RCC 7860 (cell line): ENCODE data around the gene UNC13C.
"Not testable (repeated sequence)": the region's sequence is repeated elsewhere in the genome, so short reads cannot be mapped to it uniquely, and the experiment has no call there.

Source experiments
- DNase-seq: peaks from one replicate; pipeline ENCODE4 v3.0.0-alpha.2; 2015; ENCODE audit warnings: low spot score
- FAIRE-seq: peaks from 2 replicates; lab custom pipeline; 2012; peaks lifted over from hg19 to GRCh38; lab: Jason Lieb, UNC

UNC13C gene

DNA sequence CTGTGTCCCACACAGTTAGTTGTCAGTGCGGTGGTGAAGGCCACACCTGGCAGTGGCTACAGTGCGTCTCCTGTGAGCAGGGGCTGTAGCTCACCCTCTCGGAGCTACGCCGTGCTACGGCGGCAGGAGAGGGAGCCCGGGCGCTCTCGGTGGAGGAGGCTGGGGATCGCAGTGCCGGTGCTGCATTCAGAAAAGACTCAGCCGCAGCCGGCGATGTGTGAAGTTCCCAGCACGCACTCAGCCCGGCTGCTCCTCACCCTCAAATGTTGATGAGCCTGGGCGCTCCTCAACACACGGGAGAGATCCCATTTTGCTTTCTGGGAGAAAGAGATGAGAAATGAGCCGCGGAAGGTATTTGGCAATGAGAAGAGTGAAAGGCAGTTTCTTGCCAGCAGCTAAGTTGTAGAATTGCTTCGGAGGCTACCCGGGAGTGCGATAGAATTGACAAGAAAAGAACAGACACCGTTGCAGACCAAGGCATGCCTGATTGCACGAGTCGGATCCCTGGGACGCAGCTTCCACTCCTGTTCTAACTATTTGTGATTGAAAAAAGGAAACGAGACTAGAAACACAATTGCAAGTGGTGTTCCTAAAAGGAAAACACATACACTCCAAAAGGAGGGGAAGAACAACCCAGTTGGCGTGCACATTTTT lies at the start of gene UNC13C:
Gene UNC13C, plus strand, starts transcription at position 189 of the 654 bp plus-strand sequence. CDS start 34,463 bp downstream, outside the sequence.
- peak; percentile 14 for DNase-seq

GRCh38 chr15:53936137-53936536 lies 42.1 kb upstream of the UNC13C start:
- FAIRE-seq (no peak), DNase-seq (no peak)

More for the DNA sequence above, at the start of gene UNC13C:
- no peak for FAIRE-seq

- not testable (repeated sequence) for DNase-seq, FAIRE-seq
Observed at GRCh38 chr15:53937632-53938031, 40.6 kb upstream of the UNC13C start.

- FAIRE-seq (no peak), DNase-seq (no peak)
Observed at GRCh38 chr15:53950572-53950971, 27.7 kb upstream of the UNC13C start.

DNA sequence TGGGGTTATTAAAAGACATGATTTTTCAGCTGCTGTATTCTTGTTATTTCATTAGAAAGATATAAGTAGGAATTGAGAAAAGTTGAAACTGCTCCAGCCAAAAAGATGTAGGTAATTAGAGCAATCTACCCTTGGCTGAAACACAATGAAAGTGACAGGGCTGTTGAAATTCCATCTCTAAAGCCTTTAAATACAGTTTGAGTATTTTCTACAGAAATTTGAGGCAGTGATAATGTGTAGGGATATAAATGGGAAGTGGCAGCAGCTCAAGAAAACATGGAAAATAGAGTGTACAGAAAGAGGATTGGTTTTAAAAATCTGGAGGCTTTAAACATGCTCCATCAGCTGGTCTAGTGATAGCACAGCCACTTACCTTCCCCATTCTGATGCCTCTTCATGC lies 22.8 kb upstream of the UNC13C start:
- no peak for FAIRE-seq
- DNase-seq = no peak

- DNase-seq = peak; percentile 6
- FAIRE-seq = peak; percentile 22
Observed at GRCh38 chr15:53962646-53963561, 15.3 kb upstream of the UNC13C start.

DNA sequence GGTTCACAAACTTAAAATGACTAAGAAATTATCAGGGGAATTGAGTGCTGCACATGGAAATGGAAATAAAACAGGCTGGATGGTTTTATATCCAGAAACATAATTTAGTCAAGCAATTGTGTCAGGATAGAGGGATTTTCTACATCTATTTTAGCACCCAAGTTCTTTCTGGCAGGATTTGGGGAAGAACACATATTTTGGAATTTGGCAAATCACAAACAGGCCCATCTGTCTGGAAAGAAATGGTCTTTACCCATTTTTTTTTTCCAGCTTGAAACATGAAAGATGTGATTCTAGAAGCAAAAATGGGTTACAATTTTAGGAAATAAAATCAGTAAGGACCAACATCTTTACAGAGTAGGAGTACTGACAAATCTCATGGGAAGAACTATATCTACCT lies 14.4 kb upstream of the UNC13C start:
- FAIRE-seq (no peak), DNase-seq (no peak)

DNA sequence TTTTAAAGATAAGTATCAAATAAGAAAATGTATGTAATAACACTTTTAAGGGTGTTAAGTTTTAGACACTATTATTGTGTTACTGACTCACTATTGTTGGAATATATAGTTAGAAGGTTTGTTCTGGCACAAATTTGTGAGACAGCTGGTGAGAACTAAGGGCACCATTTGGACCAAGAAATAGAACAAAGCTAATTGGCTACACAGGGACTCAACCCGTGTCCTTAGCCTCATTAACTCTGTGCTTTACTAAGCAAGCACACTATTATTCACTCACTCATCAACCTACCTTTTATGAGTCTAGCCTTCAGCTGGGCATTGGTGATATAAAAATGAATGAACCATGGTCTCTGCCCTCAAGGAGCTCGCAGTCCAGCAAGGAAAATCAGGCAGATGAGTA lies 4.1 kb upstream of the UNC13C start:
- no peak for DNase-seq
- no peak for FAIRE-seq

DNA sequence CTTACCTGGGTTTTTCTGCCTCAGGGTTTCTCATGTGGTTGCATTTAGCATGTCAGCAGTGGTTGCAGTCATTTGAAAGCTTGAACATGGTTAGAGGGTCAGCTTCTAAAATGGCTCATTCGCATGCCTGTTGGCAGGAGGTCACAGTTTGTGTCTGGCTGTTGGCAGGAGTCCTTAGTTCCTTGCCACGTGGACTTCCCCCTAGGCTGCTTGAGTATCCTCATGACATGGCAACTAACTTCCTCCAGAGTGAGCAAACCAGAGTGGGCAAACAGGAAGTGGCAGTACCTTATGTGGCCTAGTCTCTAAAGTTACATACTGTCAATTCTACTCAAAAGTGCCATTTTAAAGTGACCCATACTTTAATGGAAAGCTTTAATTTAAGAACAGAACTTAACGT lies 3.4 kb upstream of the UNC13C start:
- DNase-seq (peak; percentile 8), FAIRE-seq (no peak)

GRCh38 chr15:53976844-53977392 lies 1.3 kb upstream of the UNC13C start:
- DNase-seq = peak; percentile 33
- no peak for FAIRE-seq

DNA sequence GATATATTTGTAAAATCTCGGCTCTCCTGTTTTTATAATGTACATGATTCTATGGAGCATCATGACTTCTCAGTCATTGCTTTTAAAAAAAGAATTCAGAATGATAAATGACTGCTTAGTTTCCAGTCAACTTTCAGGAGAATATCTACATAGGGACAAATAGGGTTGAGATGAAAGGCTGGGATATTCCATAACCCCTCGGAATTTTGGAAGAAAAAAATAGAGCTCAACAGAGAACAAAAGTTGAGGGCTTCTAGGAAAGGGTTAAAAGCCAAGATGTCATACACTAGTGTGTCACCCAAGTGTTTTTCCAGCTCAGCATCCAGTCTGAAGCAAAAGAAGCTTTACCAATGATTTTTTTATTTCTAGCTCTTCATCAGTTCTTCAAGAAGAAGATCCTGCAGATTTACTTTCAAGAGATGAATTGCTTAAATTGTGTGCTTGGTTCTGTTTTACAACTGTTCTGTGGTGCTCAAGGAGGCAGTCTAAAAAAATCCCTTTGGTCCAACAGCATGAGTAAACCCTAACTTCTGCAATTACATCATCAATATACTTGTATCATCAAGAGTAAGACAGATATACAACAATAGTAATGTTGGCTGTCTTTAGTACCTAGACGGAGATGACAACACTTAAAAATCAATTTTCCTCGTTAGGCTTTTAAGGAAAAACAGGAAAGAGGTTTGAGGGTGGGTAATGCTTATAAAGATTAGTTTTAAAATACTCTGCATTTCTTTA lies 979 bp downstream of the UNC13C start:
- DNase-seq (no peak), FAIRE-seq (no peak)

DNA sequence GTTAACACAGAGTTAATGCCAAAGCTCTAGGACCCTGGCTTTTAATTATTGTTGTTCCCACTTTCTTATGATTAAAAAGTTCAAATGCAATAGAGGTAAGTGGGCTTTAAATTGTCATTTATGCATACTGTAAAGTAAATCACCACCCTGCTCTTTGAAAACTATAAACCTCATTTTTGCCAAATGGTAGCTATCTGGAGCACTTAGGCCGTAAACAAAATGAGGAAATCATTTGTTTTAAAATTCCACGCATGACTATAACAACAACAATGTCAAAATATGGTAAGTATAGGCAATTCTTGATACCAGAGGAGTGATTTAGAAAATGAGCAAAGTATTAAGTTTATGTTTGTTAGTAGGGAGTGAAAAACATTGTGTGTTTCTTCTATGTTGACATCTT lies 1.8 kb downstream of the UNC13C start:
- FAIRE-seq (no peak), DNase-seq (no peak)

DNA sequence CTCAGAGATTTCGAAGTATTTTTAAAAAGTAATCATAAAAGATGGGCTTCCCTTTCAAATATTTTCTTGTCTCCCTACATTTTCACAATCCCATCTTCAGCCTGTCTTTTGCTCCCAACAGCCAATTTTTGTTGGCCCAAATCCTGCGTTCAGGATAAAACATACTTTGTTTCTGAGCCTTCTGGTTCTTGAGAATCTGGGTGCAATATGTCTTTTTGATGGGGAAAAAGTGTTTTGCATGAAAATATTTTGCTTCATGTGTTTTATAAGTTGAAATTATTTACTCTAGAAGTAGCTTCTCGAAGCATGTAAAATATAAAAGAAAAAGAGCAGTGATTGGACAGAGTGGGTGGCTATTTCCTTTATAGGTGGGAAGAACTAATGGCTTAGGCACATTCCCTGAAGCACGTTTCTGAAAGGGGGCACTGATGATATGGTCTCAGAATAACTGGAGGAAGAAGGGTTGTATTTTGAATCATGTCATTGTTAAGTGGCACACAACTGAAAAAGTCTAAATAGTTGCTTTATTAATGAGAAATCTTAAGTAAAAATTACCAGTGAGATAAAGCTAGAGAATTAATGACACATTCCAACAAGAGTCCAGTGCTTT lies 3.9 kb downstream of the UNC13C start:
- FAIRE-seq (no peak), DNase-seq (no peak)

- no peak for FAIRE-seq
- no peak for DNase-seq
Observed at GRCh38 chr15:53982876-53983275, 4.6 kb downstream of the UNC13C start.

DNA sequence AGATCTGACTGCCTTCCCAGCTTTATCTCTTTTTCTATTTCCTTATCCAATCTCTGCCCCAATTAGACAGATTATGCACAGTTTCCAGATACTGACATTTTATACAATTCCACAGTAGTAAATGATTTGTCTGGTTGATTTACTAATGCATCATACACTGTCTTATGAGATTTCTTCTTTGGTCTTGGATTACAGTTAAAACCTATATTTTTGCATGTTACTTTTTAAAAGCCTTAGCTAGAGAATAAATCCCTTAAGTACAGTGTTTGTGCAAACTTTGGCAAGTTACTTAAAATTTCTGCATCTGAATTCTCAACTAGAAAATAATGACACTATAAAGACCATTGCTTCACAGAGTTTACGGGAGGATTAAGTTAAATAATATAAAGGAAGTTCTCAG lies 6.0 kb downstream of the UNC13C start:
- DNase-seq = no peak
- FAIRE-seq = no peak

- DNase-seq = no peak
- FAIRE-seq = no peak
Observed at GRCh38 chr15:53985562-53985961, 7.3 kb downstream of the UNC13C start.

DNA sequence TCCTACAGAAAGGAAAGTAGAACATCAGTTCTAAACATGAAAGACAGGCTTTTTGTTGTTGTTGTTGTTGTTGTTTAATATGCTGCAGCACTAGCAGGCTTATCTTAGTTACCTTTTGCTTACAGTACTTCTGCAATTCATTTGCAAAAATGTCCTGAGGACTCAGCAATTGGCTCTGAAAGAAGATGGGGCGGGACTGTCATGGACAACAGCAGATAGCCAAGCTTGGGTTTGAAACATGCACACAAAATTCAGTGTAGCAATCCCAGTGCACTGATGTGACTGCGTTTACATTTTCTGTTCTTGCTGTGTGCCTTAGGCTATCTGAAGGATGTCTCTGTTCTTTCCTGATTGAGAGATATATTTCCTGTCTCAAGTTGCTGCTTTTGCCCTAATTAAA lies 9.2 kb downstream of the UNC13C start:
- DNase-seq = no peak
- no peak for FAIRE-seq

DNA sequence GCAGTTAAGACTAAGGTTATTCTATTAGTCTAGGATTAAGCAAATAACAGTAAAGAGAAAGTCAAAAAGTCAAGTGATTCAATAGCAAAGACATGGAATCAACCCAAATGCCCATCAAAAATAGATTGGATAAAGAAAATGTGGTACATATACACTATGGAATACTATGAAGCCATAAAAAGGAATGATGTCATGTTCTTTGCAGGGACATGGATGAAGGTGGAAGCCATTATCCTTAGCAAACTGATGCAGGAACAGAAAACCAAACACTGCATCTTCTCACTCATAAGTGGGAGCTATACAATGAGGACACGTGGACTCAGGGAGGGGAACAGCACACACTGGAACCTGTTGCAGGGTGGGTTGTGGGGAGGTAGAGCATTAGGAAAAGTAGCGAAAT lies 29.0 kb downstream of the UNC13C start:
- DNase-seq (no peak), FAIRE-seq (no peak)

DNA sequence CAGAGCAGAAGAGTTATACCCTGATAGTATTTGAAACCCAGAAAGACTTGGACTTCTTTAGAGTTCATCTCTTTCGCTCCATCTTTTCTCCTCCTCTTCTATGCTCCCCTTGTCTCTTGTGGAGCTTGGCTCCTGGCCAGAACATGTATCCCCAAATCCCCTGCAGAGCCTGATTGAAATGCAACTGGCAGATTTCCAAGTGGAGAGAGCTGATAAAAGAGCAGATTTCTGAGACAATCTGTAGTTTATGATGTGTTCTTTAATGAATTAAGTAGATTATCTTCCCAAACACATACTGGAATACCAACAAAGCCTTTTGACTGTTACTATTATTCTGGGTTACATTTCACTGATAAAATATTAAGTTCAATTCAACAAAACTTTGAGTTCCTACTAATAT lies 33.4 kb downstream of the UNC13C start:
- FAIRE-seq = no peak
- no peak for DNase-seq

GRCh38 chr15:54014067-54014655 lies 35.9 kb downstream of the UNC13C start:
- DNase-seq = no peak
- FAIRE-seq = no peak
